K562 (cell line): ENCODE measurements around the gene MYLK2. TPM values are rescaled to one million over a fixed set of nuclear protein-coding genes. Genes with fewer than 3 reads are reported as not detected.

Source experiments
- ATAC-seq: fragments of 200-7000 bp; cut with Tn5 transposase; 3 replicates; pipeline ENCODE4 v1.9.1; 2020; ENCODE audit warnings: moderate library complexity
- BruUV-seq: library from RNA; stranded (reverse); fragments of 400-500 nt; replicated peaks from 2 replicates; lab custom pipeline; 2021; lab: Mats Ljungman, UMichigan
- CTCF ChIA-PET: fragments of 300-600 bp; formaldehyde crosslinking; extraction: SDS; loops from one replicate; lab custom pipeline; 2021; ENCODE audit warnings: low intra/inter-chr PET ratio; lab: Yijun Ruan, JAX
- POLR2A ChIA-PET: fragments of 300-600, 350-650 bp; sonication (Branson Sonifier 250); formaldehyde crosslinking; extraction: SDS; loops from one replicate; lab custom pipeline; 2021; ENCODE audit warnings: antibody characterized with exemption, inconsistent platforms; lab: Yijun Ruan, JAX
- DNase-seq, 4 experiments: peaks; one replicate each; pipeline versions ENCODE4 v3.0.0 to v3.0.0-alpha.2; 2011 to 2018; ENCODE audit warnings: low spot score in 3 of 4, mixed read lengths in 3 of 4; ENCODE audit errors: extremely low read depth in 1 of 4
- FAIRE-seq: peaks from 2 replicates; lab custom pipeline; 2011; peaks lifted over from hg19 to GRCh38; lab: Jason Lieb, UNC
- H2AFZ ChIP-seq: 2 replicates; pipeline ENCODE4 v1.6.0; 2011; ENCODE audit warnings: low read depth, low read length, control low read depth, inconsistent platforms
- H3K27ac ChIP-seq: fragments of 200-600 bp; 3 replicates; pipeline ENCODE4 v1.8.0; 2011; ENCODE audit warnings: low read depth, mild to moderate bottlenecking, control low read depth, inconsistent platforms, low read length, moderate library complexity, mixed read lengths; ENCODE audit errors: extremely low read depth
- H3K27me3 ChIP-seq, 2 experiments: fragments of 300-600 bp in 1 of 2; 2 replicates in 1 of 2; 3 replicates in 1 of 2; pipeline versions ENCODE4 v1.6.0 to v1.8.0; 2011; ENCODE audit warnings: inconsistent platforms in 2 of 2, low read length in 2 of 2, mild to moderate bottlenecking in 1 of 2, mixed read lengths in 1 of 2, moderate library complexity in 1 of 2; ENCODE audit not compliant: control insufficient read depth in 2 of 2, insufficient read depth in 2 of 2
- H3K36me3 ChIP-seq: fragments of 300-600 bp; 3 replicates; pipeline ENCODE4 v1.8.0; 2011; ENCODE audit warnings: mild to moderate bottlenecking, low read length, inconsistent platforms; ENCODE audit not compliant: control insufficient read depth, insufficient read depth
- H3K4me1 ChIP-seq, 2 experiments: fragments of 200-600 bp in 1 of 2; replicated peaks in 1 of 2; 2 replicates in 1 of 2; 3 replicates in 1 of 2; pipeline versions ENCODE4 v1.5.1 to v1.8.0; 2011; ENCODE audit warnings: inconsistent platforms in 2 of 2, low read length in 2 of 2, mild to moderate bottlenecking in 1 of 2, mixed read lengths in 1 of 2, moderate library complexity in 1 of 2; ENCODE audit not compliant: control insufficient read depth in 2 of 2, insufficient read depth in 2 of 2
- H3K4me2 ChIP-seq: 2 replicates; pipeline ENCODE4 v1.6.1; 2011; ENCODE audit warnings: low read length, control low read depth, inconsistent platforms, mixed read lengths; ENCODE audit not compliant: insufficient read depth
- H3K4me3 ChIP-seq: fragments of 200-600 bp; sonication (generic), shearing (Covaris generic); 2 replicates; pipeline ENCODE4 v1.5.1; 2016; ENCODE audit warnings: control low read depth, inconsistent platforms
- H3K79me2 ChIP-seq: fragments of 200-600 bp; 3 replicates; pipeline ENCODE4 v1.8.0; 2011; ENCODE audit warnings: low read length, inconsistent platforms; ENCODE audit not compliant: control insufficient read depth, insufficient read depth
- H3K9ac ChIP-seq, 2 experiments: 2 replicates each; pipeline versions ENCODE4 v1.6.0 to v1.6.1; 2011; ENCODE audit warnings: low read depth in 2 of 2, low read length in 2 of 2, control low read depth in 1 of 2, inconsistent platforms in 1 of 2, mild to moderate bottlenecking in 1 of 2, mixed read lengths in 1 of 2; ENCODE audit not compliant: insufficient read depth in 1 of 2
- H3K9me1 ChIP-seq: one replicate; pipeline ENCODE4 v1.6.0; 2011; ENCODE audit warnings: inconsistent platforms, mild to moderate bottlenecking, low read length, moderate library complexity; ENCODE audit not compliant: control insufficient read depth, insufficient read depth
- H3K9me3 ChIP-seq: replicated peaks from 2 replicates; pipeline ENCODE4 v1.5.1; 2011; ENCODE audit warnings: low read depth, low read length, inconsistent platforms; ENCODE audit not compliant: control insufficient read depth, insufficient read depth
- H4K20me1 ChIP-seq: replicated peaks from 2 replicates; pipeline ENCODE4 v1.6.1; 2011; ENCODE audit warnings: low read length, inconsistent platforms, mixed read lengths; ENCODE audit not compliant: control insufficient read depth, insufficient read depth
- CHD1 ChIP-seq: fragments of 200-600 bp; sonication (generic); IDR thresholded peaks from one replicate; pipeline ENCODE4 v1.6.1; 2012; ENCODE audit warnings: mild to moderate bottlenecking, moderate library complexity, low read length, inconsistent platforms
- DNMT1 ChIP-seq: fragments of 450-650 bp; IDR thresholded peaks from 2 replicates; pipeline ENCODE4 v1.6.1; 2016; ENCODE audit warnings: antibody characterized with exemption, mild to moderate bottlenecking
- NR2C1 ChIP-seq, 2 experiments: fragments of 450-650 bp; IDR thresholded peaks; 2 replicates each; pipeline ENCODE4 v1.6.1; 2017; ENCODE audit warnings: mild to moderate bottlenecking in 2 of 2, antibody characterized with exemption in 1 of 2, inconsistent platforms in 1 of 2, missing compliant biosample characterization in 1 of 2, missing genetic modification characterization in 1 of 2
- NR2C2 ChIP-seq, 2 experiments: fragments of 200-800 bp in 1 of 2; sonication (Bioruptor generic) in 1 of 2; sonication (generic) in 1 of 2; formaldehyde crosslinking in 1 of 2; IDR thresholded peaks; 2 replicates each; pipeline versions ENCODE4 v1.6.1 to v1.8.0; 2016 to 2022; ENCODE audit warnings: mild to moderate bottlenecking in 1 of 2, missing compliant biosample characterization in 1 of 2, missing genetic modification characterization in 1 of 2, missing genetic modification reagents in 1 of 2
- POLR2H ChIP-seq: IDR thresholded peaks from 2 replicates; pipeline ENCODE4 v1.6.1; 2016; ENCODE audit warnings: missing genetic modification characterization, low read depth, mild to moderate bottlenecking, control low read depth, missing compliant biosample characterization, moderate library complexity
- PYGO2 ChIP-seq: fragments of 450-650 bp; IDR thresholded peaks from 2 replicates; pipeline ENCODE4 v1.6.1; 2016; ENCODE audit warnings: mild to moderate bottlenecking, missing genetic modification characterization, moderate library complexity, missing compliant biosample characterization
- WGBS: fragments of 100-300 bp; shearing (Covaris generic); methylation state at CpG from one replicate; pipeline ENCODE4 v1.1.6; 2016; ENCODE audit warnings: low coverage, mixed read lengths; ENCODE audit not compliant: insufficient coverage; ENCODE audit errors: missing lambda C conversion rate; 5-methylcytosine and 5-hydroxymethylcytosine counted together
- in situ Hi-C: fragments of 300-500 bp; cut with MboI; formaldehyde crosslinking; loops from 4 replicates; pipeline ENCODE4 v1.15.0; 2018; ENCODE audit warnings: inconsistent platforms, mixed read lengths
- intact Hi-C: fragments of 100-400 bp; cut with micrococcal nuclease; formaldehyde crosslinking; loops from 2 replicates; pipeline ENCODE4 v1.14.2; 2022
- polyA plus RNA-seq, 8 experiments: library from polyadenylated mRNA; depleted of rRNA in 4 of 8; stranded (reverse) in 5 of 8; unstranded in 3 of 8; fragments of >200 nt; fragmentation: Nextera tagmentation in 2 of 8; fragmentation: Illumina TruSeq in 1 of 8; extraction: Ambion mirVana in 2 of 8; extraction: Trizol in 1 of 8; gene quantifications; 2 replicates each; pipeline versions ENCODE4 v1.2.1 to v1.2.3, GENCODE V29; 2011 to 2014; ENCODE audit warnings: inconsistent platforms in 1 of 8, missing spikeins in 1 of 8
- total RNA-seq, 7 experiments: library from RNA; depleted of rRNA in 6 of 7; stranded (reverse); fragments of >200 nt in 6 of 7; fragmentation: Illumina TruSeq in 2 of 7; extraction: Trizol in 2 of 7; gene quantifications; 2 replicates each; pipeline versions ENCODE4 v1.2.1 to v1.2.3, GENCODE V29; 2011 to 2021; ENCODE audit warnings: low replicate concordance in 1 of 7
- TF ChIP-seq, protein P1 (sequence below): IDR thresholded peaks from 2 replicates; pipeline ENCODE4 v1.6.1; 2016; ENCODE audit warnings: missing genetic modification characterization, missing compliant biosample characterization

The MYLK2 gene
- total and polyA plus RNA-seq, 9 of the 15 experiments (the other 6 are each of a cell fraction or from before 2014, with no cell fraction given): 0.07 to 0.53 (median 0.18) TPM; not detected in 2

- Histone ChIP-seq H2AFZ (no peak overlapping the region), H3K4me2 (no peak overlapping the region), H3K27me3 (peaks cover 3 to 9% of the 10 kb centered on the region in 2 experiments; a peak in 4 of 5 replicates), H4K20me1 (peaks cover 7% of the 10 kb centered on the region; the same call in 1 of the 2 replicates), H3K9ac (no peak overlapping the region; a peak in 1 of 4 replicates), H3K4me1 (peaks cover 7 to 41% of the 10 kb centered on the region in 2 experiments), H3K9me1 (no peaks in the 10 kb centered on the region), H3K4me3 (no peak overlapping the region), H3K36me3 (no peaks in the 10 kb centered on the region), H3K9me3 (no peaks in the 10 kb centered on the region), H3K79me2 (no peaks in the 10 kb centered on the region), H3K27ac (no peak overlapping the region)
- intact Hi-C loops: no loop called here
- in situ Hi-C loops: loop anchor here (25.0 kb wide), 1 partner anchor 819 kb away; the partner anchor contains the start of gene C20orf203
- WGBS: 10% methylated on average over 5 of the region's 6 CpGs
- ChIA-PET CTCF (interaction anchor here (0.6 kb wide), 1 partner anchor 325 kb away, joined by 3 read pairs; no protein-coding TSS in a partner anchor), POLR2A (no interaction called here)
- TF ChIP-seq NR2C1 (IDR thresholded peaks at IDR 0.05) (peak; percentile 76), NR2C1 (tag; IDR thresholded peaks at IDR 0.05) (peak; percentile 71), NR2C2 (CRISPR knock-in tag; IDR thresholded peaks at IDR 0.05) (no peak), NR2C2 (tag; IDR thresholded peaks at IDR 0.05) (0 out of 2 replicates have a peak, but pooled peaks have one; percentile 54), PYGO2 (tag) (no peak)
- DNase-seq: no peak
- no TSS peak for BruUV-seq
- peak; percentile 26 for FAIRE-seq
- ATAC-seq: no peak
Measured at GRCh38 chr20:31843288-31843687, 24.1 kb downstream of the MYLK2 start.

DNA sequence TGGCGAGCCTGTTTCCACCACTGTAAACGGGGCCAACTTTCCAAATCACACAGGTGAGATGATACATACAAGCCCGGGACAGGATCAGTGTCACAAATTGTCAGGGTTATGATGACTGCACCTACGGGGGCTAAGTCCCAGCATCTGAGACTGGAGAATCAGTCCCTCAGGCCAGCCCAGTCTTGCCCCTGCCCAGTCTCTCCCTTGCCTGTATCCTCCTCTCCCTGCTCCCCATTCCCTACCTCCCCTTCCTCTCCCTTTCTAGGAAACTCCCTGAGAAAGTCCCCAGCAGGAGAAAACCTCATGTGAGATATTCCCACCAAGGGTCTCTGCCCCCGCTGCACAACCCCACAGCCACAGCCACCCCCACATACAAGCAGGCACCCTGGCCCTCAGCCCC is 24.7 kb downstream of the MYLK2 start:
- peak overlapping the region in 1 of 2 experiments; percentile 21; a peak in 1 of 4 replicates for H3K9ac ChIP-seq
- FAIRE-seq (no peak), DNase-seq (no peak), ATAC-seq (no peak)
- H3K27ac ChIP-seq: no peak overlapping the region
- peaks cover under 1 to 39% of the 10 kb centered on the region in 2 experiments for H3K4me1 ChIP-seq
- 43% methylated on average over 5 of the region's 5 CpGs for WGBS
- no TSS peak for BruUV-seq
- H3K79me2 ChIP-seq: no peaks in the 10 kb centered on the region
- peaks cover 5 to 15% of the 10 kb centered on the region in 2 experiments; a peak in 4 of 5 replicates for H3K27me3 ChIP-seq
- intact Hi-C loops: no loop called here
- H3K9me1 ChIP-seq: no peaks in the 10 kb centered on the region
- peaks cover 7% of the 10 kb centered on the region; the same call in 1 of the 2 replicates for H4K20me1 ChIP-seq
- no peaks in the 10 kb centered on the region for H3K36me3 ChIP-seq
- no peaks in the 10 kb centered on the region for H3K9me3 ChIP-seq
- POLR2A ChIA-PET: no interaction called here
- no peak overlapping the region for H2AFZ ChIP-seq
- CTCF ChIA-PET: no interaction called here
- in situ Hi-C loops: loop anchor here (25.0 kb wide), 1 partner anchor 818 kb away; the partner anchor contains the start of gene C20orf203
- H3K4me3 ChIP-seq: no peak overlapping the region
- H3K4me2 ChIP-seq: no peak overlapping the region
- TF ChIP-seq DNMT1: no peak
- TF ChIP-seq, protein P1, sequence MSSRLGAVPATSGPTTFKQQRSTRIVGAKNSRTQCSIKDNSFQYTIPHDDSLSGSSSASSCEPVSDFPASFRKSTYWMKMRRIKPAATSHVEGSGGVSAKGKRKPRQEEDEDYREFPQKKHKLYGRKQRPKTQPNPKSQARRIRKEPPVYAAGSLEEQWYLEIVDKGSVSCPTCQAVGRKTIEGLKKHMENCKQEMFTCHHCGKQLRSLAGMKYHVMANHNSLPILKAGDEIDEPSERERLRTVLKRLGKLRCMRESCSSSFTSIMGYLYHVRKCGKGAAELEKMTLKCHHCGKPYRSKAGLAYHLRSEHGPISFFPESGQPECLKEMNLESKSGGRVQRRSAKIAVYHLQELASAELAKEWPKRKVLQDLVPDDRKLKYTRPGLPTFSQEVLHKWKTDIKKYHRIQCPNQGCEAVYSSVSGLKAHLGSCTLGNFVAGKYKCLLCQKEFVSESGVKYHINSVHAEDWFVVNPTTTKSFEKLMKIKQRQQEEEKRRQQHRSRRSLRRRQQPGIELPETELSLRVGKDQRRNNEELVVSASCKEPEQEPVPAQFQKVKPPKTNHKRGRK (tag): no peak
- TF ChIP-seq CHD1: no peak
- TF ChIP-seq POLR2H (tag): no peak
